H9 (cell line): ENCODE data around the gene GRIK3. TPM values are rescaled to one million over a fixed set of nuclear protein-coding genes. Genes with fewer than 3 reads are reported as not detected.

Source experiments
- DNase-seq: peaks from one replicate; pipeline ENCODE4 v3.0.0-alpha.2; 2017
- H2AFZ ChIP-seq: one replicate; pipeline ENCODE4 v1.6.1; 2013; ENCODE audit warnings: mild to moderate bottlenecking, low read length, control low read depth, moderate library complexity
- H2AK5ac ChIP-seq: 2 replicates; pipeline ENCODE4 v1.6.1; 2013; ENCODE audit warnings: low read length, control low read depth, mixed read lengths; ENCODE audit not compliant: insufficient read length
- H2BK120ac ChIP-seq: one replicate; pipeline ENCODE4 v1.6.1; 2013; ENCODE audit warnings: low read depth, mild to moderate bottlenecking, low read length, control low read depth, inconsistent platforms; ENCODE audit not compliant: poor library complexity, severe bottlenecking
- H2BK12ac ChIP-seq: 2 replicates; pipeline ENCODE4 v1.6.1; 2013; ENCODE audit warnings: low read length, control low read depth, mixed read lengths, low read depth; ENCODE audit not compliant: insufficient read length
- H2BK15ac ChIP-seq: 2 replicates; pipeline ENCODE4 v1.6.1; 2013; ENCODE audit warnings: low read depth, low read length, control low read depth
- H2BK20ac ChIP-seq: one replicate; pipeline ENCODE4 v1.6.1; 2013; ENCODE audit warnings: low read depth, mild to moderate bottlenecking, low read length, control low read depth, inconsistent platforms; ENCODE audit not compliant: poor library complexity, severe bottlenecking
- H2BK5ac ChIP-seq: 2 replicates; pipeline ENCODE4 v1.6.1; 2013; ENCODE audit warnings: low read length, control low read depth, mixed read lengths; ENCODE audit not compliant: insufficient read length
- H3K14ac ChIP-seq: 2 replicates; pipeline ENCODE4 v1.6.1; 2013; ENCODE audit warnings: low read length, control low read depth; ENCODE audit not compliant: insufficient read depth
- H3K18ac ChIP-seq: 2 replicates; pipeline ENCODE4 v1.6.1; 2013; ENCODE audit warnings: low read depth, mild to moderate bottlenecking, mixed read lengths, low read length, control low read depth; ENCODE audit not compliant: insufficient read length
- H3K23ac ChIP-seq: 2 replicates; pipeline ENCODE4 v1.6.1; 2013; ENCODE audit warnings: low read length, control low read depth, mixed read lengths, low read depth; ENCODE audit not compliant: insufficient read length
- H3K23me2 ChIP-seq: 2 replicates; pipeline ENCODE4 v1.6.1; 2013; ENCODE audit warnings: low read depth, mild to moderate bottlenecking, mixed read lengths, low read length, control low read depth; ENCODE audit not compliant: insufficient read length, poor library complexity, severe bottlenecking
- H3K27ac ChIP-seq: 2 replicates; pipeline ENCODE4 v1.5.1; 2013; ENCODE audit warnings: low read length, control low read depth, mixed read lengths, low read depth; ENCODE audit not compliant: insufficient read length
- H3K27me3 ChIP-seq: 2 replicates; pipeline ENCODE4 v1.6.1; 2013; ENCODE audit warnings: low read length, control low read depth, inconsistent platforms; ENCODE audit not compliant: insufficient read depth
- H3K4ac ChIP-seq: 2 replicates; pipeline ENCODE4 v1.6.1; 2013; ENCODE audit warnings: low read depth, mild to moderate bottlenecking, control low read depth, inconsistent platforms, low read length, moderate library complexity
- H3K4me1 ChIP-seq: 2 replicates; pipeline ENCODE4 v1.6.1; 2013; ENCODE audit warnings: low read length, control low read depth, inconsistent platforms; ENCODE audit not compliant: insufficient read depth
- H3K4me2 ChIP-seq: 2 replicates; pipeline ENCODE4 v1.6.1; 2013; ENCODE audit warnings: low read length, control low read depth, mixed read lengths; ENCODE audit not compliant: insufficient read length, insufficient read depth
- H3K56ac ChIP-seq: 2 replicates; pipeline ENCODE4 v1.6.1; 2013; ENCODE audit warnings: low read depth, mild to moderate bottlenecking, mixed read lengths, low read length, control low read depth; ENCODE audit not compliant: insufficient read length
- H3K79me1 ChIP-seq: 2 replicates; pipeline ENCODE4 v1.6.1; 2013; ENCODE audit warnings: low read depth, mild to moderate bottlenecking, moderate library complexity, low read length, control low read depth, inconsistent platforms; ENCODE audit not compliant: insufficient read depth, poor library complexity, severe bottlenecking
- H3K79me2 ChIP-seq: 2 replicates; pipeline ENCODE4 v1.6.1; 2013; ENCODE audit warnings: low read length, control low read depth, inconsistent platforms; ENCODE audit not compliant: insufficient read depth
- H3K9ac ChIP-seq: 2 replicates; pipeline ENCODE4 v1.6.1; 2013; ENCODE audit warnings: low read length, control low read depth, mixed read lengths; ENCODE audit not compliant: insufficient read length; ENCODE audit errors: extremely low read depth
- H3K9me3 ChIP-seq: one replicate; pipeline ENCODE4 v1.6.1; 2013; ENCODE audit warnings: low read depth, low read length, inconsistent platforms; ENCODE audit not compliant: control insufficient read depth
- H3T11ph ChIP-seq: one replicate; pipeline ENCODE4 v1.6.1; 2013; ENCODE audit warnings: mild to moderate bottlenecking, low read length, control low read depth, inconsistent platforms
- H4K20me1 ChIP-seq: one replicate; pipeline ENCODE4 v1.6.1; 2013; ENCODE audit not compliant: control insufficient read depth, insufficient read length, insufficient read depth
- H4K5ac ChIP-seq: 2 replicates; pipeline ENCODE4 v1.6.1; 2013; ENCODE audit warnings: low read depth, mild to moderate bottlenecking, mixed read lengths, low read length, control low read depth; ENCODE audit not compliant: insufficient read length
- H4K8ac ChIP-seq: replicated peaks from 2 replicates; pipeline ENCODE4 v1.6.1; 2013; ENCODE audit warnings: low read length, control low read depth, mixed read lengths, low read depth; ENCODE audit not compliant: insufficient read length
- H4K91ac ChIP-seq: 2 replicates; pipeline ENCODE4 v1.6.1; 2013; ENCODE audit warnings: low read depth, mild to moderate bottlenecking, moderate library complexity, mixed read lengths, low read length, control low read depth; ENCODE audit not compliant: insufficient read length
- H3K27ac Mint-ChIP-seq, 3 experiments: 2 replicates in 2 of 3; 3 replicates in 1 of 3; pipeline ENCODE4 v1.8.0; 2020 to 2021; ENCODE audit warnings: mixed read lengths in 3 of 3, mild to moderate bottlenecking in 1 of 3, moderate library complexity in 1 of 3
- H3K27me3 Mint-ChIP-seq: 2 replicates; pipeline ENCODE4 v1.8.0; 2021; ENCODE audit warnings: low read depth, mild to moderate bottlenecking, moderate library complexity, mixed read lengths
- H3K36me3 Mint-ChIP-seq, 3 experiments: 2 replicates in 2 of 3; 3 replicates in 1 of 3; pipeline ENCODE4 v1.8.0; 2020 to 2021; ENCODE audit warnings: low read depth in 3 of 3, mixed read lengths in 3 of 3; ENCODE audit not compliant: insufficient read depth in 1 of 3
- H3K4me1 Mint-ChIP-seq, 2 experiments: 2 replicates each; pipeline ENCODE4 v1.8.0; 2020; ENCODE audit warnings: mixed read lengths in 2 of 2
- H3K4me3 Mint-ChIP-seq, 2 experiments: 2 replicates in 1 of 2; 3 replicates in 1 of 2; pipeline ENCODE4 v1.8.0; 2020 to 2021; ENCODE audit warnings: mild to moderate bottlenecking in 2 of 2, mixed read lengths in 2 of 2, moderate library complexity in 1 of 2
- H3K9me3 Mint-ChIP-seq, 2 experiments: 2 replicates in 1 of 2; 3 replicates in 1 of 2; pipeline ENCODE4 v1.8.0; 2020; ENCODE audit warnings: mild to moderate bottlenecking in 2 of 2, mixed read lengths in 2 of 2, moderate library complexity in 1 of 2
- CTCF ChIP-seq: fragments of 200-600 bp; sonication (generic); conservative IDR thresholded peaks from 3 replicates; pipeline ENCODE4 v1.8.0; 2021; ENCODE audit warnings: antibody characterized with exemption, mild to moderate bottlenecking
- WGBS: extraction: QIAGEN DNeasy Blood & Tissue Kit; methylation state at CpG from one replicate; pipeline ENCODE4 v1.1.7; 2013; ENCODE audit warnings: missing lambda C conversion rate, low lambda C conversion rate, mixed read lengths; ENCODE audit not compliant: insufficient read length; ENCODE audit errors: extremely low coverage; 5-methylcytosine and 5-hydroxymethylcytosine counted together
- total RNA-seq: library from RNA; stranded (reverse); gene quantifications from 2 replicates; pipeline ENCODE4 v1.2.1, GENCODE V29; 2021

Gene GRIK3
- total RNA-seq, 1 experiment from 2014 or later, result 1.7 TPM

- no peaks in the 10 kb centered on the region for H3K79me1 ChIP-seq
- H3K36me3 Mint-ChIP-seq, result peaks cover 0 to 5% (median 3%) of the 10 kb centered on the region in 3 experiments; a peak in 1 of 7 replicates
- peaks cover 4% of the 10 kb centered on the region for H3K27me3 Mint-ChIP-seq
- H3K9me3 ChIP-seq, result no peaks in the 10 kb centered on the region
- H3K4ac ChIP-seq, result no peak overlapping the region
- H3K9me3 Mint-ChIP-seq, result peaks cover 2 to 7% of the 10 kb centered on the region in 2 experiments; a peak in 3 of 5 replicates
- H4K8ac ChIP-seq, result no peak overlapping the region
- H3K23ac ChIP-seq, result no peak overlapping the region
- no peak overlapping the region for H2BK120ac ChIP-seq
- no peak overlapping the region for H2BK5ac ChIP-seq
- H3K18ac ChIP-seq, result no peak overlapping the region
- H3K9ac ChIP-seq, result no peak overlapping the region
- H3K56ac ChIP-seq, result no peak overlapping the region
- no peaks in the 10 kb centered on the region for H4K20me1 ChIP-seq
- no peak overlapping the region for H4K91ac ChIP-seq
- H2AK5ac ChIP-seq, result no peak overlapping the region
- no peak overlapping the region; a peak in 1 of 7 replicates for H3K27ac Mint-ChIP-seq
- no peak overlapping the region; the same call in 1 of the 2 replicates for H3K14ac ChIP-seq
- H4K5ac ChIP-seq, result no peak overlapping the region
- TF ChIP-seq CTCF, result no peak
- H3K4me1 Mint-ChIP-seq, result peaks cover 24 to 31% of the 10 kb centered on the region in 2 experiments
- H3K4me1 ChIP-seq, result no peaks in the 10 kb centered on the region; the same call in 1 of the 2 replicates
- WGBS, result no CpG with 5 or more reads among the region's 29 CpGs
- no peak overlapping the region for H2BK20ac ChIP-seq
- no peak for DNase-seq
- H2AFZ ChIP-seq, result no peak overlapping the region
- no peak overlapping the region for H3T11ph ChIP-seq
- H2BK12ac ChIP-seq, result no peak overlapping the region
- H3K23me2 ChIP-seq, result no peaks in the 10 kb centered on the region
- H3K4me2 ChIP-seq, result no peak overlapping the region
- H3K27ac ChIP-seq, result no peak overlapping the region
- no peak overlapping the region for H3K4me3 Mint-ChIP-seq
- no peak overlapping the region for H2BK15ac ChIP-seq
- H3K79me2 ChIP-seq, result no peaks in the 10 kb centered on the region
- no peaks in the 10 kb centered on the region for H3K27me3 ChIP-seq
These were observed 228.2 kb downstream of the GRIK3 start for GRCh38 chr1:36805979-36806640.
